Myometrial cell (primary cell): ENCODE results near the gene EIPR1. TPM values are rescaled to one million over a fixed set of nuclear protein-coding genes. Genes with fewer than 3 reads are reported as not detected.

Source experiments
- total RNA-seq: library from RNA; depleted of rRNA; stranded (reverse); fragments of >200 nt; gene quantifications from 2 replicates; pipeline ENCODE4 v1.2.3, GENCODE V29; 2015

EIPR1 gene
- total RNA-seq, result 66.3 and 86.2 TPM in 2 replicates

GRCh38 chr2:3377612-3378432 lies at the start of gene EIPR1:
Gene EIPR1, minus strand, starts transcription at chr2:3377818. Its CDS starts 129 bp downstream, at chr2:3377689.

GRCh38 chr2:3379647-3380534 lies 2.3 kb upstream of the EIPR1 start, which contains the start of gene TRAPPC12:
Gene TRAPPC12, plus strand, starts transcription at chr2:3379694. Its CDS starts 7,930 bp downstream, at chr2:3387624.

Other genes starting within 250 kb of the EIPR1 start
- 76.1 and 83.3 TPM in 2 replicates for gene TRAPPC12, start 1.9 kb upstream of the EIPR1 start, total RNA-seq
- gene ADI1, start 141.7 kb upstream of the EIPR1 start, total RNA-seq, result 63.4 and 81.9 TPM in 2 replicates
- gene RNASEH1, start 180.5 kb upstream of the EIPR1 start, total RNA-seq, result 30.3 and 34.0 TPM in 2 replicates
- gene RPS7, start 197.4 kb upstream of the EIPR1 start, total RNA-seq, result 3,034 and 3,602 TPM in 2 replicates
- 0.89 TPM in 1 of 2 replicates, not detected in the other for gene COLEC11, start 217.3 kb upstream of the EIPR1 start, total RNA-seq